Dendritic cell treated with granulocyte-macrophage colony-stimulating factor and Interleukin-4, amounts not matched to agents 40 ng/mL and 50 ng/mL, for 4 days (primary cell): ENCODE data around the gene DHCR24.

Experiments
- H3K27ac Mint-ChIP-seq: one replicate; pipeline ENCODE4 v1.8.0; 2022; ENCODE audit warnings: mild to moderate bottlenecking, mixed read lengths
- H3K27me3 Mint-ChIP-seq: one replicate; pipeline ENCODE4 v1.8.0; 2022; ENCODE audit warnings: mild to moderate bottlenecking, mixed read lengths
- H3K36me3 Mint-ChIP-seq: one replicate; pipeline ENCODE4 v1.8.0; 2022; ENCODE audit warnings: low read depth, mixed read lengths
- H3K4me1 Mint-ChIP-seq: one replicate; pipeline ENCODE4 v1.8.0; 2022; ENCODE audit warnings: low read depth, mixed read lengths
- H3K4me3 Mint-ChIP-seq: one replicate; pipeline ENCODE4 v1.8.0; 2022; ENCODE audit warnings: mild to moderate bottlenecking, moderate library complexity, mixed read lengths
- H3K9me3 Mint-ChIP-seq: one replicate; pipeline ENCODE4 v1.8.0; 2022; ENCODE audit warnings: mixed read lengths
- intact Hi-C: fragments of 100-400 bp; cut with micrococcal nuclease; formaldehyde crosslinking; loops from one replicate; pipeline ENCODE4 v1.15.0; 2022

DHCR24 gene

DNA sequence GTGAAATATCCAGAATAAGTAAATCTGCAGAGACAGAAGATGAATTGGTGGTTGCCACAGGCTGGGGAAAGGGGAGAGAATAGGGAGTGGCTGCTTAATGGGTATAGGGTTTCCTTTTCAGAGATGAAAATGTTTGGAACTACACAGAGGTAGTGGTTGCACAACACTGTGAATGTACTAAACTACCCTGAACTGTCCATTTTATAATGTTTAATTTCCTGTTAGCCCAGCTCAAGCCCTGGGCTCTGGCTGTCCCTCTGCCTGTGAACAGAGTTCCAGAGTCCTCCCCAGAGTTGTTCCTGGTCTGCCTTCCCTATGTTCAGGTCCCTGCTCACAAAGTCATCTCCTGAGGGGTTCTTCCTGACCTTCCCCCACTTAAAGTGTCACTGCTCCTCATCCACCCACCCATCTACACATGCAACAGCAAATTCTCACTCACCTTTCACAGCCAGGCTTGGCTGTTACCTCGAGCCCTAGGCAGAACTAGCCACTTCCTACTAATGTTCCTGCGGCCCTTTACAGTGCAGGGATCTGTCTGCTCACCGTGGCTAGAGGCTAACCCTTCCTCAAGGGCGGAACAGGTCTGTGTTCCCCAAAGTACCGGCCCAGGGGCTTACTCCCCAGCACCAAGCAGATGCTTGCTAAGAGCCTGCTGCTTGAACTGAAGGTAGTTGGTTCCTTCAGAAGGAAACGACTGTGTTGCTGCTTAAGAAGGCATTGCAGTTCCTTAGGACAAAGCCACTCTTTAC is 22.4 kb downstream of the DHCR24 start:
- no peak overlapping the region for H3K4me3 Mint-ChIP-seq
- intact Hi-C loops, result no loop called here
- H3K27ac Mint-ChIP-seq, result no peak overlapping the region
- H3K9me3 Mint-ChIP-seq, result no peaks in the 10 kb centered on the region
- H3K27me3 Mint-ChIP-seq, result no peaks in the 10 kb centered on the region
- peaks cover 100% of the 10 kb centered on the region for H3K36me3 Mint-ChIP-seq
- peaks cover 30% of the 10 kb centered on the region for H3K4me1 Mint-ChIP-seq

DNA sequence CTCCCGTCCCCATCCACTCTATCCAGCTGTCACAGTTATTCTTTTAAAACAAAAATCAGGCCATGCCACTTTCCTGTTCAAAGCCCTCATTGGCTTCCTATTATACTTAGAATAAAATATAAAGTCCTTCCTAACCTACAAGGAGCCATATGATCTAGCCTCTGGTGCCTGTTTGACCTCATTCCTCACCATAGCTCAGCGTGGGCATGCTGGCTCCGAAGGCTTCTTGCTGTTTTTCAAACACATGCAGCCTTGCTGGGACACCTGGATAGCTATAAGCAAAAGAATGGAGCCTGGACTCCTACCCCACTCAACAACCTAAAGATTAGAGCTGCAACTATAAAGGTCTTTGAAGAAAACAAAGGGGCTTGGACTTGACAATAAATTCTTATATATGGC is 23.7 kb downstream of the DHCR24 start:
- intact Hi-C loops, result no loop called here
- Mint-ChIP-seq H3K9me3 (no peaks in the 10 kb centered on the region), H3K4me1 (peaks cover 43% of the 10 kb centered on the region), H3K27ac (no peak overlapping the region), H3K27me3 (no peaks in the 10 kb centered on the region), H3K36me3 (peaks cover 96% of the 10 kb centered on the region), H3K4me3 (no peak overlapping the region)

DNA sequence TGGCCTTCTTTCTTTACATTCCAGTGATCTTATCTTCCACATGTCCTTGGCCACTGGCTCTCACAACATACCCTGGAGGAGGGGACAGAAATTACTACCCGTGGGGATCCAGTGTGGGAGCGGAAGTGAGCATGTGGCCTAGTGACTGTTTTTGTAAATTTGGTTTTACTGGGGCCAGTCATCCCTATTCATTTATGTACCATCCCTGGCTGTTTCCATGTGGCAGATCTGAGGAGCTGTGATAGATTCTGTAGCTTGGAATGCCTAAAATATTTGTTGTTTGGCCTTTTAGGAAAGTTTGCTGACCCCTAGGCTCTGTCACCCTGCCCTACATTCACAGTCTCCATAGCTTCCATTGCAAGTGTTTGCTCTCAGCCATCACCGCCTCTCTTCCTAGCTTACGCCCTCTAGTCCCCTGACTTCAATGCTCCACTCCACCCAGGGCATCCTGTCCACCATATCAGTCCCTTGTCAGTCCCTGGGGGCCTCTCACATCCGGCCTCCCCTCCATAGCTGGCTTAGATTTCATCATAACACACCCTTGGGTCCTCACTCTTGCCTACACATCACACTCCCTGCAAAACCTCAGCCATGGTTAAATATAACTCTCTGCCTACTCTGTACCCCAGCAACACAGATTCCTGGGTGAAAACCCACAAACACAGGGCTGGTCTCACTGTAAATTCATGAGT is 25.8 kb downstream of the DHCR24 start:
- Mint-ChIP-seq H3K27me3 (no peaks in the 10 kb centered on the region), H3K4me3 (no peak overlapping the region), H3K4me1 (peaks cover 48% of the 10 kb centered on the region), H3K27ac (peak overlapping the region; percentile 14), H3K36me3 (peaks cover 87% of the 10 kb centered on the region), H3K9me3 (no peaks in the 10 kb centered on the region)
- intact Hi-C loops, result no loop called here

DNA sequence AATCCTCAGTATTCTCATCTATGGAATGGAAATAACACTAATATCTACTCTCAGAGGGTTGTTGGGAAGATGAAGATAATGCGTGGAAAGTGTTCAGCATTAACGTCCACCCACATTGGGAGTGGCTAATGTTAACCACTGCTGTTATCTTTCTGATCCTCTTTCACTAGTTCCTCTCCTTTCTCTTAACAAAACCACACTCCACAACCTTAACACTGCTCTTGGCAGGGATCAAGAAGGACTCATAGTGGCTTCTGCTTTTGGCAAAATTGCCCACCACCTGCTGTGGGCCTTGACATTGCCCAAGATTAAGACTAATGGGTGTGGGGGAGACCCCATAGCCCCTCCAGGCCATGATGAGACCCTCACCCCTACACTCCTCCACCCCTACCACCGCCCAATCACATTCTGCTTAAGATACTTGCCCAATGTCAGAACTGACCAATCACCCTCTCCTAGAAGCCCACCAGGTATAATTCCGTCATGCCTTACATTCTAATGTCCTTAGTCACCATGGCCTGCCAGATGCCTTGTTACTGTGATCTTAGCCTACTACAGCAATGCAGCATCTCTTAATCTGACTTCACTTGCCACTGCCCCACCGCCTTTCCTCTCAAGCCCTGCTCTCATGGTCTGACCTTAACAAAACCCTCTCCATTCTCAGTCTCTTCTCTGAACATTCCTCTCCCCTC is 27.1 kb downstream of the DHCR24 start:
- Mint-ChIP-seq H3K36me3 (peaks cover 87% of the 10 kb centered on the region), H3K4me3 (no peak overlapping the region), H3K27me3 (no peaks in the 10 kb centered on the region), H3K9me3 (no peaks in the 10 kb centered on the region), H3K4me1 (peaks cover 48% of the 10 kb centered on the region), H3K27ac (peak overlapping the region; percentile 45)
- intact Hi-C loops, result no loop called here

DNA sequence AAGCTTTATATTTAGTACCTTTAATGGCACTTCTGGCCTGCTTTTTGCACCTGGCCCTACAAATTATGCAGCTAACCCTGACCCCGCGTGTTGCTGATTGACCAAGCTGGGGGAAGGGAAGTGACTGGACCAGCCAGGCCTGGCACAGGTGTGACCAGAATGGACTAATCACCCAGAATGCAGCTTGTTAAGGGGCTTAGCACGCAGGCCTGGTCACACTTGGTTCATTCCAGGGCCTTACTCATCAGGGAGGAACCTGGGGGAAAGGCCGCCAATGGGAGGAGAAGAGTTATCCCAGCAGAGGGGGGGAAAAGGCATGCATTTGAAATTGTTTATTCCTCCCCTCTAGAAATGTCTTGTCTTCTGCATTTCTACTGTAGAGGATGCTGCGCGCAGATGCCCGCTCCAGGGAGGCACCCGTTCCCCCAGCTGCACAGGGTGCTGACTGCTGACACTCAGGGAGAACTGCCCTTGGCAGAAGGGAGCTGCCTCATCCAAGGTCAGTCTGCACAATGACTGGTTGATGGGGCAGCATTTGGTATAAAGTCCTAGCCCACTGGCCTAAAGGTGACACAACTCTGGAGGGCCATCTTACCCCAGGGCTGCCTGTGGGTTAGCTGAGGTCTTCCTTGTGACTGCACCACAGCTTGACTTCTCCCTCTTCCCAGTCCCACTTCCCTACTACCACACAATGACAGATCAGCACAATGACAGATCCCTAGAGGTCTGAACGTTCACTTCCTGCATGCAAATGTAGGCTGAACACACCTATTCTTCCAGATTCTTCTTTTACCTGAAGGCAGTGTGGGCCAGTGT is 29.0 kb downstream of the DHCR24 start:
- Mint-ChIP-seq H3K27ac (no peak overlapping the region), H3K9me3 (no peaks in the 10 kb centered on the region), H3K4me1 (peaks cover 48% of the 10 kb centered on the region), H3K36me3 (peaks cover 87% of the 10 kb centered on the region), H3K4me3 (no peak overlapping the region), H3K27me3 (no peaks in the 10 kb centered on the region)
- intact Hi-C loops, result no loop called here

DNA sequence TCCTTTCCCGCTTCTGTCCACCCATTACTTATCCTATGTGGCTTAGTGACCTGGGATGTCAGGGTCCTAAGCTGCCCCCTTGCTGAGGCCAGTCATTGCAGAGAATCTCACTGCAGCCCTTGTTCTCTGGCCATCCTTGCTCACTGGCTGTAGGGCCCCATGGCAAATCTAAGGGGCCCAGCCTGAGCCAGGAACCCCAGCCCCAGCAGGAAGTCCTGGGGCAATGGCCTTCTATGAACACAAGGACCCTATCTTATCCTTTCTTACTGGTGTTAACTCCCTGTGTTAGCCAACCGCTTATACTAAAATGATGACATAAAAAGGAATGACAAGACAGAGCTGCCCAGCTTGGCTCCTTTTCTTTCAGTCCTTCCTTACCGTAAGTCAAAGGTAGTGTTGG is 29.9 kb downstream of the DHCR24 start:
- intact Hi-C loops, result no loop called here
- peaks cover 87% of the 10 kb centered on the region for H3K36me3 Mint-ChIP-seq
- no peak overlapping the region for H3K27ac Mint-ChIP-seq
- H3K4me1 Mint-ChIP-seq, result peaks cover 43% of the 10 kb centered on the region
- no peak overlapping the region for H3K4me3 Mint-ChIP-seq
- H3K9me3 Mint-ChIP-seq, result no peaks in the 10 kb centered on the region
- H3K27me3 Mint-ChIP-seq, result no peaks in the 10 kb centered on the region

DNA sequence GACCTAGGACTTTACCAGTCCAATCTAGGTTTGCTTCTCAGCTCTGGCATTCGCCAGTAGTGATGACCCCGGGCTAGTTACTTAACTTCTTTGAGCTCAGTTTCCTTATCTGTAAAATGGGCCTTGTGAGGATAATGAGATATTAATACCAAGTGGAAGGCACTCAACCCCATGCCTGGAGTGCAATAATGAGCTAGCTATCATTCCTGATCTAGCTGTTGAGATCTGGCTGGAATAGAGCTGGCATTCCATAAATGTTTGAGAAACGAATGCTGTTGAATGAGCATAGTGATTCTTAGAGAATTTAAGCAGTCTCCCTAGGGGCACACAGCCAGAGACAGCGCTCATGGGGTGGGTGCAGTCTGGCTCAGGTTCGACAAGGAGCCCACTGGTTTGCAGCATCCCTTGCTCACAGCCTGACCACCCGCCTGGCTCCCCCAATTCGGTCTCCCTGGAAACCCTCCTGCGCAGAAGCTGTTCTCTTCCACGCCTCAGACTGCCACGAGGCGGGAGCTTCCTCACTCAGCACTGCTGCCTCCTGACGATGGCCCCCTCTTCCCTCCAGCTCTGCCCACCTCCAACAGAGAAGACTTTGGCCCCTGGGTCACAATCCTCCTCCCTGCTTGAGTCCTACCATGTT is 32.5 kb downstream of the DHCR24 start:
- intact Hi-C loops, result no loop called here
- Mint-ChIP-seq H3K36me3 (peaks cover 87% of the 10 kb centered on the region), H3K4me3 (no peak overlapping the region), H3K27ac (no peak overlapping the region), H3K9me3 (no peaks in the 10 kb centered on the region), H3K4me1 (peaks cover 23% of the 10 kb centered on the region), H3K27me3 (no peaks in the 10 kb centered on the region)

DNA sequence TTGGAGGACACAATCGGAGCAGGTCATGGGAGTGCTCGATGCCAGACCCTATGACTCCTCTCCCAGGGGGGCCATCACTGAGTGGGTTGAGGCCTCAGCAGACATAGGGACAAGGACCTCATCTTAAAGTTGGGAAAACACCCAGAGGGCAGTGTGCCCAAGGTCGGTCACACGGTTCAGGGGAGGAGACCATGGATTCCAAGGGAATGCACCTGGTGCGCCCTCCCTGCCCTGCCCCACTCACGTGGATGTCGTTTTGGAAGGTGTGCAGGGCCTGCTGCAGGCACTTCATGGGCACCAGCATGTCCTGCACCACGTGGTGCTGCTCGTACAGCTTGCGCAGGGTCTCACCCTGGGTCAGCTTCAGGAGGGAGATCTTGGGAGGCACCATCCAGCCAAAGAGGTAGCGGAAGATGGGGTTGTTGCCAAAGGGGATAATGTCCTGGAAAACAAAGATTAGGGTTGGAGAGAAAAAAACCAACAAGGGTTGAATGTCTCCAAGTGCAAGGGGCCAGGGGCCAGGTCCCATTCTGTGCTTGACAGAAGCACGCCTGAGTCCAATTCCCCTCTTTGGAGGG is 33.1 kb downstream of the DHCR24 start:
- H3K4me3 Mint-ChIP-seq, result no peak overlapping the region
- H3K9me3 Mint-ChIP-seq, result no peaks in the 10 kb centered on the region
- intact Hi-C loops, result no loop called here
- H3K36me3 Mint-ChIP-seq, result peaks cover 87% of the 10 kb centered on the region
- H3K27me3 Mint-ChIP-seq, result no peaks in the 10 kb centered on the region
- H3K4me1 Mint-ChIP-seq, result peaks cover 17% of the 10 kb centered on the region
- H3K27ac Mint-ChIP-seq, result no peak overlapping the region

DNA sequence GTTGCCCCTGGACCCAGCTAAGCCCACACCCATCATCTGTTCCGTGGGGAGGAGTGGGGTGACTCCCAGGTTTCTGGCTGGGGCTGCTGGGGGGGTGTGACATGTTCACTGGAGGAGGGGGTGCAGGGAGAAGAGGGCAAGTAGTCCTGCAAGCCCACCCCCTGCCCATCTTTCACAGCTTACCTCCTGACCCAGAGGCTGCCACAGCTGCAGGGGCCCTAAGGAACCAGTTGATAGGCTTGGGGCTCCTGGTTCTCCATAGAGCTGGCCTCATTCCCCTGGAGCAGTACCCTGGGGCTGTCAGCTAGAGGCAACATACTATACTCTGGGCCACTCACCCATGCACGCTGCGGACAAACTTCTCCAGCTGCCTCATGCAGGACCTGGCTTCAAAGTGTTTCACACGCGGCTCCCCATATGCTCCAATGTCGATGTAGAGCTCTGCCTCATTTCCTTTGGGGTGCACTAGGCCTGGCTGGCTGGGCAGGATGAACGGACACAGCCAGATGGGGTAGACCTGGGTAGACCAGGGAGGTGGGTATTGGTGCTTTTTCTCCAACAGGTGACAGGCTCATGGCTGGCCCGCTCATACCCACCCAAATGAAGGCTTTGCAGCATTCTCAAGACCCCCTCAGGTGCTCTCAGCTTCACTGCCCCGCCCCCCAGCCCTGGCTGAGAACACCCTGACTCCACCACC is 33.8 kb downstream of the DHCR24 start:
- intact Hi-C loops, result no loop called here
- H3K36me3 Mint-ChIP-seq, result peaks cover 91% of the 10 kb centered on the region
- no peaks in the 10 kb centered on the region for H3K27me3 Mint-ChIP-seq
- no peak overlapping the region for H3K27ac Mint-ChIP-seq
- no peaks in the 10 kb centered on the region for H3K9me3 Mint-ChIP-seq
- H3K4me1 Mint-ChIP-seq, result peaks cover 11% of the 10 kb centered on the region
- no peak overlapping the region for H3K4me3 Mint-ChIP-seq

DNA sequence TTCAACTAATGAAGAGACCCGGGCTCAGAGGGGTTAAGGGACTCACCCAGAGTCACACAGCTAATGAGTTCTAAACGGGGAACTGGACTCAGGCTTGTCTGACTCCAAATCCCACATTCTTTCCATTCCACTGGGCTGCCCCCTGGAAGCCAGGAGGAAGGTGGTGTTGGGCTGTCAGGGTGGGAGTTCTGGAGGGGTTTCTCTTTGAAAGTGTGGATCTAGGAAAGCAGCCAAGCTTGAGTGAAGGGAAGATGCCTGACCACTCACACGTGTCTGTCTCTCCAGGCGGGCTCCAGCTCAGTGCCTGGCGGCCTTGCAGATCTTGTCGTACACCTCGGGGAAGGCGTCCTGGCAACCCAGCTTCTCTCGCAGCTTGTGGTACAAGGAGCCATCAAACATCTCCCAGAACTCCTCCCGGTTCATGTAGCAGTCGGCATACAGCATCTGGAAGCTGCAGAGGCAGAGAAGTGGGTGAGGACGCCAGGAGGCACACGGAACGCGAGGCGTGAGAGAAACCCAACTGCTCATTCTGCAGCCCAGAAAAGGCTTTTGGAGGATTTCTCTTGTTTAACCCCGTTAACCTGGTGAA is 35.0 kb downstream of the DHCR24 start:
- intact Hi-C loops, result no loop called here
- Mint-ChIP-seq H3K4me3 (no peak overlapping the region), H3K27me3 (no peaks in the 10 kb centered on the region), H3K36me3 (peaks cover 97% of the 10 kb centered on the region), H3K4me1 (peaks cover 6% of the 10 kb centered on the region), H3K27ac (no peak overlapping the region), H3K9me3 (no peaks in the 10 kb centered on the region)

DNA sequence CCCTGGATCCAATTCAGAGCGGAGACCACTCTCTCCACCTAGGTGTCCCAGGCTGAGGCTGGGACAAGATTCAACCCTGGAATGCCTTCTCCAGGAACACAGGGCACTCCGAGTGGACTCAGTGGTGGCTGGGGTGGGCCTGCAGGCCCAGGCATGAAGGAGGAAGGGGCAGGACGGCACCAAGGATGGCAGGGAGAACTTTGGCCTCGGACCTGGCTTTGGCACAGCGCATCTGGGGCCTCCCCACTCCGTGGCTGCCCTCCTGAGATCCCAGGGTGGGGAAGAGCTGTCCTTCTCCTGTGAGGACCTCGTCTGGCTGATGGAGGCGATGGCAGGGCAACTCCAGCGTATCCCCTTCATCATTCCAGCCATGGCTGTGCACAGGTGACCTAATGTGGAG is 35.6 kb downstream of the DHCR24 start:
- Mint-ChIP-seq H3K27me3 (no peaks in the 10 kb centered on the region), H3K9me3 (no peaks in the 10 kb centered on the region), H3K27ac (no peak overlapping the region), H3K36me3 (peaks cover 95% of the 10 kb centered on the region), H3K4me1 (peaks cover 6% of the 10 kb centered on the region), H3K4me3 (no peak overlapping the region)
- intact Hi-C loops, result no loop called here

DNA sequence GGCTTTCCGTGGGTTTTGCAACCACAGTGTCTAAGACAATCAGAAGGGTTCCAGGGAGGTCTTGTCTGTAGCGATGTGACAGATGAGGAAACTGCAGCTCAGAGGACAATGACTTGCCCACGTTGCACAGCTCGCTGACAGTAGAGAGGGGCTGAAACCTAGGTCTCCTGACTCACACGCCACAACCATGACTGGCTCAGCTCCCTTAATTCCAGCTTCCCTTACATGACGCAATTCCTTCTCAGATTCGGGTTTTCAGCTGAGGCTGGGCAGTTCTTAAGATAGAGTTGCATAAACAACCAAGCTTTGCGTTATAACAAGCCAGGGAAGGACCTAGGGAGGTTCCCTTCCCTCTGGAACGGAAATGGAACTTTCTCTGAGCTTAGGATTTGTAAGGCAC is 36.3 kb downstream of the DHCR24 start:
- H3K4me3 Mint-ChIP-seq, result no peak overlapping the region
- intact Hi-C loops, result no loop called here
- no peaks in the 10 kb centered on the region for H3K9me3 Mint-ChIP-seq
- H3K36me3 Mint-ChIP-seq, result peaks cover 88% of the 10 kb centered on the region
- H3K27me3 Mint-ChIP-seq, result no peaks in the 10 kb centered on the region
- H3K4me1 Mint-ChIP-seq, result peaks cover 6% of the 10 kb centered on the region
- no peak overlapping the region for H3K27ac Mint-ChIP-seq
